Erythroblast (primary cell): ENCODE data around the gene BIRC7.

Source experiments
- GATA1 ChIP-seq: IDR thresholded peaks from 2 replicates; pipeline ENCODE4 v1.6.1; 2011; ENCODE audit warnings: low read depth, mild to moderate bottlenecking, control low read depth, low read length, moderate library complexity
- POLR2A ChIP-seq: IDR thresholded peaks from 2 replicates; pipeline ENCODE4 v1.6.1; 2011; ENCODE audit warnings: mild to moderate bottlenecking, low read length

DNA sequence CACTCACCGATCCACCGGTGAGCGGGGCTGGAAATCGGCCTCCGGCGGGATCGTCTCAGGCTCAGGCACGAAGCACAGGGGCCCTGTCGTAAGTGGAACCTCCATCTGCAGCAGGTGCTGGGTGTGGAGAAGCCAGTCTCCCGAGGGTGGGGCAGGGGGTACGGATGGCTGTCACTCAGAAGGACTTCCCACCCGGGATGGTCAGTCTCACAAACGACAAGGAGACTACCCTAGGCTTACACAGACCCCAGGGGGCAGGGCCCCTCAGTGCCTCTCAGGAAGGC lies 47.6 kb upstream of the BIRC7 start:
- TF ChIP-seq POLR2A: no peak
- TF ChIP-seq GATA1: no peak
